SHP77 treated with DMSO at 0.1 percent for 48 hours (cell line): ENCODE results near the gene DEPP1.

Experiments
- DNase-seq: peaks from one replicate; lab custom pipeline; 2025; lab: John Stamatoyannopoulos, UW

Gene DEPP1

GRCh38 chr10:44966816-44967509 is 11.6 kb downstream of the DEPP1 start:
- DNase-seq: no peak

GRCh38 chr10:44966129-44966815 is 12.3 kb downstream of the DEPP1 start:
- no peak for DNase-seq

DNA sequence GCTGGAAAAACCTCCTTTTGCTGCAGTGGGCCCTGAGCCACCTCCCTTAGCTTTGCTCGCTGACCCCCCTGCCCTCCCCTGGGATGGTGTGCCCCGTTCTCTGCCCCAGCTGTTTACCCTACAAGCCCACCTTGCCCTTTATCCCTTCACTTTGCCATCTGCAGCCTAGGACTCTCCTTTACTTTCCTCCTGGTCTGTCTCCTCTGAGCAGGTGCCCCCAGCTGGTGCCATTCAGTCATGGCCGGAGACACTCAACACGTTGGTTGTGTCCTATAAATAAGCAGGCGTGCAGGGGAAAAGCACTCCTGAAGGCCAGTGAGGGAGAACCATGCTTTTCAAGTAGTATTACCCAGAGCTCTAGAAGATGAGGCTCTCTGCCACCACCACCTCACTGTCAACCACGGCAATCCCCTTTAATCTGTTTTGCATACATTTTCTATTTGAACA is 12.9 kb downstream of the DEPP1 start:
- no peak for DNase-seq

DNA sequence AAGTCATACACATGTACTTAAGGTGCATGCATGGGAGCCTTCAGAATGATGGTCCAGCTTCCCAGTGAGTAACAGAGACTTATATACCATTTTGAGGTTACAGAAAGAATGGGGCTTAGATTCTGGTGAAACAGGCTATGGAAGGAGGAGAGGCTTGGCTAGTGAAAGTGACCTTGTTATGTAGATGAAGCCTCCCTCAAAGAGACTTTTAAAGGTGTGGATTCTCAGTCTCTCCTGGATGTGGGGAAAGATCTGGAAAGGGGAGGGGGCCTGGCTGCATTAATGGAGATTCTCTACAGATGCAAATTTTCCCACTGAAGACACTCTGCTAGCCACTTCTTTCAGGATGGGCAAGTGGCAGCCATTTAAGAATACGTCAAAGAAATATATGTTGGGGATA is 13.5 kb downstream of the DEPP1 start:
- no peak for DNase-seq

GRCh38 chr10:44963772-44964633 is 14.6 kb downstream of the DEPP1 start:
- DNase-seq: no peak

- peak; percentile 35 for DNase-seq
These were observed 15.5 kb downstream of the DEPP1 start for GRCh38 chr10:44962870-44963738.

DNA sequence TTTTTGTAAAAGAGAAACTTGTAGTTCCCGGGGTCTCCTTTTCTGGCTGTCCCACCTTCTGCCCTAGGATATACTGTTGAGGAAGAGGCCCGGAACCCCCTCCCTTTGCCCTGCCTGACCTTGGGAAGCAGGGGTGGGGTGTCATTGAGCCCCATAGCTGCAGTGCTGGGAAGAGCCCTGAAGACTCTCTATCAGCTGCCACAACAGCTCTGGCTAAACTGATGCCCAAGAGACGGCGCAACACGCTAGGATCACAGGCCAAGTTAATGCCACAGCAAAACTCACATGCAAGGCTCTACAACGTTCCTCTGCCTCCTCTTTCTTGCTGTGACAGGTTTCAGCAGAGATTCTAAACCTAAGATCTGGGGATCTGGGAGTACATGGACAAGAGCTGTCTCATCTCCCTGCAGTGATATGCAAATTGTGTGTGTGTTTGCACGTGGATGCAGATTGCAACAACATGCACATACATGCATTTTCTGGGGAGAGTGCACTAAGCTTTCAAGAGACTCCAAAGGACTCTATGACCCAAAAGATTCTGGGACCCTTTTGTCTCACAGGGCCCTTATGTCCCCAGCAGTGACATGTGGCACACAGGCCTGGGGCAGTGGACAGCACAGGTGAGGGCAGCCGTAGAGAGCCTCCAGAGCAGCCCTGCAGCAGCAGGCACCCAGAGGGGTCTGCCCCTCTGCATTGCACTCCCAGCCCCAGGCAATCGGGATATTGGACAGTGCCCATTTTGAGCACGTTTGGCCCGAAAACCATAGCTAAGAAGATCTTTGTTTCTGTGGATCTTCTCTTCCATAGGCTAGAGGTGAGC is 16.5 kb downstream of the DEPP1 start:
- no peak for DNase-seq

GRCh38 chr10:44961230-44961571 is 17.4 kb downstream of the DEPP1 start:
- DNase-seq: no peak

GRCh38 chr10:44960482-44961229 is 18.0 kb downstream of the DEPP1 start:
- no peak for DNase-seq

DNA sequence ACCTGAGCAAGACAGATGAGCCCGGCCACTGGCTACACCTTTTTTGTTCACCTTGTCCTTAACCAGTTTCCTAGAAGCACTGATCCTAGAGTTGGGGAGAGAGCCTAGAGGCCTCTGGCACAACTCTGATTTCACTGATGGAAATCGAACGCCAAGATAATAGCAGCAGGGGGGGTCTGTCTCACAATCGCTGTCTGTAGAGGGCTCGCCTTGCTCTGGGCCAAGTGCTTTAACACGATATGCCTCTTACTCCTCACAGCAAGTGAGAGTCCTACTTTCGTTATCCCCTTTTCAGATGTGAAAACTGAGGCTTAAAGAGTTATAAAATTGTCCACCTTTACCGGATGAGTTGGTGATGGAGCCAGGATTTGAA is 18.5 kb downstream of the DEPP1 start:
- no peak for DNase-seq

- peak; percentile 52 for DNase-seq
These were observed 19.1 kb downstream of the DEPP1 start, which contains the start of gene RASSF4 for GRCh38 chr10:44959247-44960087. RASSF4 (plus strand) TSS chr10:44959802; CDS start chr10:44970203, 10,401 bp downstream.

DNA sequence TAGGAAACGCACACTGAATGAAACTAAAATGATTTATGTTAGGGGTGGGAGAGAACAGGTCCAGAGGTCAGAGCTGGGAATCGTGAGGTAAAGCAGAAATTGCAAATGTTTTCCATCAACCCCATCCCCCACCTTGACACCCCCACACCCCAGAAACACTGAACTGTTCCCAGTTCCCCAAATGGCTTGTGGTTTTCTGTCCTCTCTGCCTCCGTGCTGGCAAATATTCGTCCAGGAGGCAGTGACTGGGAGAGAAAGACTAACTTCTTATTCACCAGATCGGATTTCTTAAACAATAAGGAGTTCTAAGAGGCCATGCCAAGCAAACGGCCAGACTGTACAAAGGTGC is 19.7 kb downstream of the DEPP1 start:
- no peak for DNase-seq

GRCh38 chr10:44958196-44958897 is 20.3 kb downstream of the DEPP1 start:
- no peak for DNase-seq

- no peak for DNase-seq
These were observed 21.6 kb downstream of the DEPP1 start for GRCh38 chr10:44956717-44957706.

- no peak for DNase-seq
These were observed 22.4 kb downstream of the DEPP1 start for GRCh38 chr10:44956226-44956625.

DNA sequence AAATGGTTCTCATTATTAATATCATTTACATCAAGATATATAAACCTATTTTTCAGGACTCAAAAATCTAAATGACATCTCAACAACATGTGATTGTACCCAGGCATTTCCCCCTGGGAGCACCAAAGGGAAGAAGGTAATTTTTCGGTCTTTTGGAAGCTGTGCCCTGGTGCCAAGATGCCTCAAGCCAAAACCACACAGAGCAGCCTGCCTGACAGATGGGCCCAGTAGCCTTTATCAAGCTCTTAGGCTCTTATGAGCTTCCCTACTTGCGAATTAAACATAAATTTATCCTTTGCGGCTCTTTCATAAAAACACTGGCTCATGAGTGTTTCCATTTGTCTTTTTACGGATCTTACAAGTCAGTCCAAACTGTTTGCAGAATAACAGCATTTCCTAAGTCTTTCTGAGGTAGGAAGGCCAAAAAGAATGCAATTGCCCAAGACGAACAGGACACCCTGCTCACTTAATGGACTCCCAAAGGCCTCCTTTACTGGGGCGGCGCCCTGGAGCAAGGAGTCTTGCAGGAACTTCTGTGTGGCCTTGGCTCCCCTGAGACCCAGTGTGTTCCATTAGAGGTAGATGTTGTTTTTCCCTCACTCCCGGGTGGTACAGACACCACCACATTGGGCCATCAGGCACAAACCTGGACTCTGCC is 23.1 kb downstream of the DEPP1 start:
- DNase-seq: no peak

- no peak for DNase-seq
These were observed 23.6 kb downstream of the DEPP1 start for GRCh38 chr10:44954962-44955361.
